ENCODE results near the gene GPRIN2.
"Not testable (repeated sequence)": the region's sequence is repeated elsewhere in the genome, so short reads cannot be mapped to it uniquely, and the experiment has no call there.

GRCh38 chr10:46532256-46532655, 24.2 kb downstream of the GPRIN2 start:
- TF ChIP-seq CTCF (IDR thresholded peaks at IDR 0.05; ENCODE audit: low read depth, low read length, poor library complexity, severe bottlenecking); EZH2phosphoT487 (IDR thresholded peaks at IDR 0.05; ENCODE audit: borderline replicate concordance, low read length): not testable (repeated sequence)

Data from DOHH2 (cell line).